ENCODE results near the gene MAPK8.
"Not testable (repeated sequence)": the region's sequence is repeated elsewhere in the genome, so short reads cannot be mapped to it uniquely, and the experiment has no call there.

MAPK8 gene

GRCh38 chr10:48306265-48306869 is at the start of gene MAPK8:
Gene MAPK8 (plus strand): TSS chr10:48306677. CDS start chr10:48401661, 94,984 bp downstream.
- DNase-seq: peak; percentile 91

- no peak for DNase-seq
Observed at GRCh38 chr10:48257407-48257961, 49.0 kb upstream of the MAPK8 start.

DNA sequence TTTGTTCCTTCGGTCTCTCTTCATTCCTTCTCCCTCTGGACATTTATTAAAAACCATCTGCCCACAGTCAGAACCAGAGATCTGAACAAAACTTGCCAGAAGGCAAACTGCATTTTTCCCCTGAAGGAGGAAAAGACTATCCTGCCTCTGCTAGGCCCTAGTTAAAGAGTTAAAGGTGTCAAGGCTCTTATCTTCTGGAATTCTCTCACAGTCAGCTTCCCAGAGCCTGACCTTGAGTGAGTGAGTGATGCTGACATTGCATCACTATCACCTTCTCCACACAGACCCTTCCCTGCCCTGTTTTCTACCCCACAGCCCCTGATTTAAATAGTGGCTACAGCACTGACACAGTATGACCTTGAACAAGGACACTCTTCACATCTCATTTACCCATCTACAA is 48.4 kb upstream of the MAPK8 start:
- DNase-seq: no peak

DNA sequence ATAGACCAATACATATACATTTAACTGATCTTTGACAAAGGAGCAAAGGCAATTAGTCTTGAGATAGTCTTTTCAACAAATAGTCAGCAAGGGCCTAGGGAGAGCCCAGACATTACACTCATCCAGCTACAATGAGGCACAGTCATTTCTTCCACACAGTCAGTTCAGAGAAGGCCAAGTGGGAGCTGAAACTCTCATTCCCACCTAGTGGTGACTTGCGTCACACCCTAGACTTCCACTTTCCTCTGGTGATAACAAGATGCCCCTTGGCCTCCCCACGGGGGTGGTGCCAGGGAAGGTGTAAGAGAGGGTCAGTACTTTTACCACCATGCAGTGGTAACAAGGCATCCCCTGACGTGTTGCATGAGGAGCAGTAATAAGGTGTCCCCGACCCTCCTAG is 39.9 kb upstream of the MAPK8 start:
- no peak for DNase-seq

DNA sequence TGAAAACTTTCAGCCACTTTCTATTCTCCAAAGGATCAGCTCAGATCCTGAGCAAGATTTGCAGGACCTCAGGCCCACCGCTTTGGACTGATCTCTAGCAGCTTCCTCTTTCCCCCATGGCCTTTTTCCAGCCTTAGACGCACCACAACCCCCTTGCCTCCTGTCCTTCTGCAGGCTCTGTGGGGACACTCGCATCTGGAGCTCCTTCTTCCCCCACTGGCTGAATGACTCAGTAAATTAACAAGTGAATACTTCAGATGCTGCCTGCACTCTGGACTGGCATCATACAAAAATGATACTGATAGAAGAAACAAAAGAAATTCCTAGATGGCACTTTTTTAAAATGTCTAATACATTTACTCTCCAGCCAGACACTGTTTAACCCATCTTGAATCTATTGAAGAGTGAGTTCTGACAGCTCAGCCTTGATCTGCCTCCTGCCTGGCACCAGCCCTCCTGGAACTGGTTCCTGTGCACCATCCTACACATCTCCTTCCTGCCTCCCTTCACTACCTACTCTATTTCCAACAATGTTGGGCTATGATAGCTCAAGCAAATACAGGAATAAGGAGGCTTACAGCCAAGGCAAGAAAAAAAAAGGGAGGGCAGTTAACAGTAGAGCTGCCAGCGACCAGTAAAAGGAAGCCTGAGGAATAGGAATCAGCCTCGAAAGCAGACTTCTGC is 35.3 kb upstream of the MAPK8 start:
- no peak for DNase-seq

DNA sequence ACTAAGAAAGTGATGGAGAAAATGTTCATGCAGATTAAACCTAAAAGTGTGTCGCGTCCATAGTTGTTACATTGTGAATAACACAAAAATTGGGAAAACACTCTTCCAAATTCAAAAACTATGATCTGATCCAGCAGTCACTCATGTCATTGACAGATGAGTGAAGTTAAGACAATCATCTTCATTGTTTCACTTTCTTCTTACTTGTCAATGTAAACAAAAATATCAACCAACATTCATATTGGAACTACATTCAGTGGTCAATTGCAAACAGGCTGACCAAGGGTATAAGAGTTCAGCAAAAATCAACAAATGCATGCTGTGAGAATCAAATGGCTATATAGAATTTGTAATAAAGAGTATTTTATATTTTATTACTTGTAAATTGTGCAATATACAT is 33.8 kb upstream of the MAPK8 start:
- DNase-seq: no peak

GRCh38 chr10:48273741-48274140 is 32.7 kb upstream of the MAPK8 start:
- no peak for DNase-seq

DNA sequence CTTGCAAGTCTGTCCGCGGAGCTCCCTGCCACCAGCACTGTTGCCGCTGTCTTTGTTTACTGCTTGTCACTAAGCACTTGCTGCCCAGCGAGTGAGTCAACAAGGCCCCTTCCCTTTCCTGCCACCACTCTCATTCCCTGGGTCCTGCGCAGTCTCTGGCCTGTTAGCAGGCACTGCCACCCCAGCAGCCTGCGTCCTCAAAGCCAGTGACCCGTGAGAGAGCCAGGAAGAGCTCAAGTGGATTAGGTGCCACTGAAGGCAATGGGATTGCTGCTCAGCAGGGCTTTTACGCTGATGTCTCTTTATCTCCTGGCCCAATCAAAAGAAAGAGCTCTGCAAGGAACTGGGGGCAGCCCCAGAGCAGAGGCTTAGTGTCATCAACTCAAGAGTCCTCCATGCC is 31.8 kb upstream of the MAPK8 start, which contains the start of gene FRMPD2:
FRMPD2 (minus strand) TSS at position 61 of the 400 bp plus-strand sequence. CDS start 129 bp downstream, outside the sequence.
- DNase-seq: no peak

DNA sequence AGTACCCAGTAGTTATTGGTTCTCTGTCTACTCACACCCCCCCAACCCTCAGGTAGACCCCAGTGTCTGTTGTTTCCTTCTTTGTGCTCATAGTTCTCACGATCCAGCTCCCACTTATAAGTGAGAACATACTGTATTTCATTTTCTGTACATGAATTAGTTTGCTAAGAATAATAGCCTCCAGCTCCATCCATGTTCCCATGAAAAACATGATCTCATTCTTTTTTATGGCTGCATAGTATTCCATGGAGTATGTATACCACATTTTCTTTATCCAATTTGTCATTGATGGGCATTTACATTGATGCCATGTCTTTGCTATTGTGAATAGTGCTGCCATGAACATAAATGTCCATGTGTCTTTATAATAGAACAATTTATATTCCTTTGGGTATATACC is 29.4 kb upstream of the MAPK8 start:
- no peak for DNase-seq

- DNase-seq: no peak
Observed at GRCh38 chr10:48279081-48279751, 27.3 kb upstream of the MAPK8 start.

DNA sequence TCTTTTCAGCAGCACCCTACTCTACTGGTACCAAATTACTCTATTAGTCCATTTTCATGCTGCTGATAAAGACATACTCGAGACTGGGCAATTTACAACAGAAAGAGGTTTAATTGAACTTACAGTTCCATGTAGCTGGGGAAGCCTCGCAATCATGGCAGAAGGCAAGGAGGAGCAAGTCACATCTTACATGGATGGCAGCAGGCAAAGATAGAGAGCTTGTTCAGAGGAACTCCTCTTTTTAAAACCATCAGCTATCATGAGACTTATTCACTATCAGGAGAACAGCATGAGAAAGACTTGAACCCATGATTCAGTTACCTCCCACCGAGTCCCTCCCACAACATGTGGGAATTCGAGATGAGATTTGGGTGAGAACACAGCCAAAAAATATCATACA is 24.8 kb upstream of the MAPK8 start:
- DNase-seq: not testable (repeated sequence)

DNA sequence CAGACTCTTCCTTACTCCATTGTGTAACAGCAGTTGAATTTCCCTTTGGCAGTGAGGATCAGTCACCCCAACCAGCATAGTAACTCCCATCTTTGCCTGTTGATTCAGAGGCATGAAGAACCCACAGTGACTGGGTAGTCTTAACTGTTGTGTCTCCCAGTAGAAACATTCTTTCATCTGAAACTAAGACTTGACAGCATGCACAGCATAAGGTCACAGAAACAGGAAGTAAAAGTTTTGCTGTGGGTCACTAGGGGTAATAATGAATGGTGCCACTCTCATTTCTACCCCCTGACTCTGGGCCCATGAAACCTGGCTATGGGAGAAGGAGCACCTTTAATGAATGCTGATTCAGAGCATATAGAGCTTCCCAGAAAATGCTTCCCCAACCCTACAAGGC is 23.6 kb upstream of the MAPK8 start:
- DNase-seq: no peak

DNA sequence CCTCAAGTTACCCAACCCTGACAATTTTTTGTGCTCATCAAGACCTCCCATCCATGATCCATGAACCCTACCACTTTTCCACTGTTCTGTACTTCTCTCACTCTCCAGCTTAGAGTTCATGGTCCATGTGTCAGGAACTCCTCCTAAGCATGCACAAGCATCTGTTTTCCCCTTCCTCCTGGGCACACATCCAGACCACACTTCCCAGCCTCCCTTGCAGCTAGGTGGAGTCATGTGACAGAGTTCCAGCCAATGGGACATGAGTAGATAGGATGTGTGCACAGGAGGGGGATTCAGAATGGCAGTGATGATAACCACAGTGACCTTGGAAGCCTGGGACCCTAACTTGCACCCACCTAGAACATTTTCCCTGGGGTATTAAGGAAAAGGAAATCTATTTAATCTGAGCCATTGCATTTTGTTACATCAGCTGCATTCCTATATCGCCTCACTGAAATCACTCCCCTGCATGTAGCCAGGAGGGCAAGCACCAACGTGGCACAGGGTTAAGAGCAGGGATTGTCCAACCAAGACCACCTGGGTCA is 22.4 kb upstream of the MAPK8 start:
- no peak for DNase-seq

DNA sequence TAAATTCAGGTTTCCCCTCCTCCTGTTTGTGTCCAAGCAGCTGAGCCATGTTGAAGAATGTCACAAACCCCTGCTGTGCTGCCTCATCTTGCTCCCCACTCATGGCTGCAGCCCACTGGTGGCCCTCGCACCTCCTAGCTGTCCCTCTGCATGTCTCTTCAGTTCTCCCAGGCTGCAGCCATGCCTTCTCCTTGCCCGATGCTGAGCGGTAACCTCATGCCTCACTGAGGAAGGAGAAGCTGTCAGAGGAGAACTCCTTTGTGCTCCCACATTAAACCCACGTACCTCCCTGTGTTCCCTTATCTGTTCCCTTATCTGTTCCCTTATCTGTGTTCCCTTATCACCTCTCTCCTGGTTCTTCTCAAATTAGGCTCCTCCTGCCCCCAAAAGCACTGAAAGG is 21.7 kb upstream of the MAPK8 start:
- DNase-seq: no peak

GRCh38 chr10:48285710-48286109 is 20.8 kb upstream of the MAPK8 start:
- no peak for DNase-seq

DNA sequence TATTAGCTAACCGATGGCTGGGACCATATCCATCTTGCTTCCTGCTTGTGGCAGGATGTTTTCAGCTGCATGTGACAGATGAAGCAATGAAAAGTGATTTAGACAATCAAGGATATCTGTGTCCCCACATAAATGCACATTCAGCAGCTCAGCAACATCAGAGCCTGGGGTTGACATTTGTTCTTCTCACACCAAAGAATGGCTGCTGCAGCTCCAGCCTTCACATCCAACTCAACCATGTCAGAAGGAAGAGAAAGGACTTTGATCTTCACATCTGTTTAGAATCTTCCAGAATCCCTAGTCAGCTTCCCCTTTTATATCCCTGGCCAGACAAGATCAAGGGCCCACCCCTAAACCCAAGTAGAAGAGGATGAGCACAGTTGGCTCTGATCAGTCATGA is 20.1 kb upstream of the MAPK8 start:
- no peak for DNase-seq

GRCh38 chr10:48287417-48288391 is 18.8 kb upstream of the MAPK8 start:
- no peak for DNase-seq

DNA sequence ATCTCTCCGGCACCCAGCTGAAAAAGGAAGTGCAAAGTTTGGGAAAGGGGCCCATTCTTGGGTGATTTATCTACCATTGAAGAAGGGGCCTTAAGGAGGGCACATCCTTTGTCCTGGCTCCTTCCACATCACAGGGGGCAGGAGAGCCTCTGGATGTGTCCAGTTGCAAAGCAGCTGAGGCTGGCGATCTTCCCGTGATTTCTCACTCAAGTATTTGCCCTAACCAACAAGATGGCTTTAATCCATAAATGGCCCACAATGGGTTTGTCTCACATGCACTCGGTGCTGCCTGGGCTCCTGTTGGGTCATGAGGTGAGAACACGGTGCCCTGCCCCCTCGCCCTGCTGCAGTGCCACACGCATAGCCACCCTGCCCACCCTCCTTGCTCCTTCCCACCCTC is 17.8 kb upstream of the MAPK8 start:
- DNase-seq: no peak

DNA sequence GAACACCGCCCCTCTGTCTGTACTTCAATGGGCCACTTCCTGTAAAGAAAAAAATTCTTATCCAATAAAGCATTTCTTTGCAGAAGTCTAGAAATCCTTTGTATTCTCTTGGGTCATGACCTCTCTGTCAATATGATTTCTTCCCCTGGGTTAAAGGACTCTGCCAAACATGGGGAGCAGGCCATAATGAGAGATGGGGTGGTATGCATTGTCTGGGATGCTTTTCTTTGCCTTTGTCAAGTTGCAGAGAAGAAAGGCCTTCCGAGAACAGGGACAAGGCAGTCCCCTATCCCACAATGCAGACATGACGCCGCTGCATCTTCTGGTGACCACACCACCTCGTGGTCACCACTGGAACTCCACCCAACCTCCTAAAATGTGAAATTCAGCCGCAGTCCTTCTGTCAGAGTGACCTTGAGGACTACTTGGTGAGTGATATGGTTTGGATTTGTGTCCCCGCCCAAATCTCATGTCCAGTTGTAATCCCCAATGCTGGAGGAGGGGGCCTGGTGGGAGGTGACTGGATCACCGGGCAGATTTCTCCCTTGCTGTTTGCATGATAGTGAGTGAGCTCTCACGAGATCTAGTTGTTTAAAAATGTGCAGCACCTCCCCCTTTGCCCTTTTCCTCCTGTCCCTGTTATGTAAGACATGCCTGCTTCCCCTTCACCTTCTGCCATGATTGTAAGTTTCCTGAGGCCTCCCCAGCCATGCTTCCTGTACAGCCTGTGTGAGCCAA is 16.8 kb upstream of the MAPK8 start:
- peak; percentile 11 for DNase-seq

DNA sequence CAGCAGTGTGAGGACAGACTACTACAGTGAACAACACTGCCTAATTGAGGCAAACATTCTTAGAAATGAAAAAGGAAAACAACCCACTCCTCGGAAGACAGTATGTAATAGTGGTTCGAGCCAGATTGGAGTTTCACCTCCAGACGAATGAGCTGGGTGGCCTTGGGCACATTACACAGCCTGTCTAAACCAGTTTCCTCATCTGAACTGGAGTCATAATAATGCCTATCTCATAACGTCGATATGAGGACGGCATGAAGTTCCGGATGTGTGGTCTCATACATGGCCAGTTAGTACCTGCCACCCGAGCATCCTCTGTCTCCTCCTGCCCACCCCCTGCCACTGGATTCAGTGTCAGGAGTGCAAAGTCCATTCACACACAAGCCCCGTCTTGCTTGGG is 16.2 kb upstream of the MAPK8 start:
- no peak for DNase-seq

GRCh38 chr10:48291190-48291589 is 15.3 kb upstream of the MAPK8 start:
- DNase-seq: no peak

- DNase-seq: no peak
Observed at GRCh38 chr10:48292616-48293015, 13.9 kb upstream of the MAPK8 start.
